OCI-LY3 (cell line): ENCODE measurements around the gene KCNQ1.

Source experiments
- H2AFZ ChIP-seq: fragments of 200-600, 300-600 bp; shearing (Covaris generic); 2 replicates; pipeline ENCODE4 v1.6.0; 2014; ENCODE audit warnings: antibody characterized with exemption, low read depth, low read length
- H3K27ac ChIP-seq: fragments of 200-600, 300-600 bp; sonication (generic); 2 replicates; pipeline ENCODE4 v1.5.1; 2014; ENCODE audit warnings: mild to moderate bottlenecking, low read length, moderate library complexity, mixed read lengths
- H3K27me3 ChIP-seq: fragments of 200-600, 300-600 bp; sonication (generic); 2 replicates; pipeline ENCODE4 v1.6.1; 2014; ENCODE audit warnings: low read depth, low read length, mixed read lengths
- H3K36me3 ChIP-seq: fragments of 200-600, 300-600 bp; sonication (generic); replicated peaks from 2 replicates; pipeline ENCODE3; 2014; ENCODE audit warnings: low read depth, low read length, mixed read lengths
- H3K4me1 ChIP-seq: fragments of 300-600, 200-600 bp; sonication (generic); 2 replicates; pipeline ENCODE4 v1.6.1; 2014; ENCODE audit warnings: low read length, mixed read lengths
- H3K4me2 ChIP-seq: fragments of 200-600, 300-600 bp; sonication (generic); 2 replicates; pipeline ENCODE4 v1.6.1; 2014; ENCODE audit warnings: low read length, mixed read lengths
- H3K4me3 ChIP-seq: fragments of 300-600, 200-600 bp; sonication (generic); 2 replicates; pipeline ENCODE4 v1.5.1; 2014; ENCODE audit warnings: antibody characterized with exemption, mild to moderate bottlenecking, low read length, moderate library complexity
- H3K79me2 ChIP-seq: fragments of 300-600, 200-600 bp; shearing (Covaris generic); 2 replicates; pipeline ENCODE4 v1.6.1; 2014; ENCODE audit warnings: mild to moderate bottlenecking, low read length, mixed read lengths
- H3K9ac ChIP-seq: fragments of 300-600, 200-600 bp; shearing (Covaris generic); 2 replicates; pipeline ENCODE4 v1.6.0; 2014; ENCODE audit warnings: mild to moderate bottlenecking, low read length, moderate library complexity
- H3K9me3 ChIP-seq: fragments of 200-600, 300-600 bp; shearing (Covaris generic); 2 replicates; pipeline ENCODE4 v1.6.1; 2014; ENCODE audit warnings: low read length, mixed read lengths; ENCODE audit not compliant: insufficient read depth
- H4K20me1 ChIP-seq: fragments of 200-600, 300-600 bp; sonication (generic); 2 replicates; pipeline ENCODE4 v1.6.1; 2016; ENCODE audit warnings: low read length, mixed read lengths; ENCODE audit not compliant: insufficient read depth
- EZH2phosphoT487 ChIP-seq: fragments of 200-600 bp; shearing (Covaris generic); IDR thresholded peaks from 2 replicates; pipeline ENCODE4 v1.6.1; 2018; ENCODE audit warnings: antibody characterized with exemption, mixed run types, low read depth
- TF ChIP-seq, protein P1 (sequence below): fragments of 200-600, 300-600 bp; sonication (generic); IDR thresholded peaks from 2 replicates; pipeline ENCODE4 v1.5.1; 2014; ENCODE audit warnings: antibody characterized with exemption, low read length, low read depth

Gene KCNQ1

DNA sequence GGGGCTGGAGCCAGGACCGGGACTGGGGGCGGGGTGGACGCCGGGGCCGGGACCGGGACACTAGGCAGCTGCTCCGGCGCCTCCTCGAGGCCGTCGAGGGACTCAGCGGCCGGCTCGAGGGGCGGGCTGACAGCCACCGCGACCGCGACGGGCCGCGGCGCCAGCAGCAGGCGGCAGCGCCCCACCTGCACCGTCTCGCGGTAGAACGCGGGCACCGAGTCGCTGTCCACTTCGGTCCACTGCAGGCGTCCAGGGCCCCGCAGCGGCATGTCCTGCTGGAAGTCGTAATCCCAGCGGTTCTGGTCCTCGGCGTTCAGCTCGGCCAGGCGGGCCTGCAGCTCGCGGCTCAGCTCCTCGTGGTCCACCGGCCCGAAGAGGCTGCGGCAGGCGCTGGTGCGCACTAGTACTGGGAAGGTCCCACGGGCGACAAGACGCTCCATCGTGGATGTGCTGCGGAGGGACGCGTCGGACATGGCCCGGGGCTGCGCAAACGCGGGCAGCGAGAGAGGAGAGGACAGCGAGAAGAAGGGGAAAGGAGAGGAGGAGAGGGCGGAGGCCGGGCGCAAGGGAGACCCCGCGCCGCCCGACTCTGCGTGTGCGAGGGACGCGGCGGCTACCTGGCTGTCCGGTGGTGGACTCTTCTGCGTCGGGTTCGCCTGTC, 440.3 kb downstream of the KCNQ1 start:
- Histone ChIP-seq H4K20me1 (no peaks in the 10 kb centered on the region), H3K9me3 (no peaks in the 10 kb centered on the region), H3K4me1 (peaks cover 3% of the 10 kb centered on the region), H3K4me3 (no peak overlapping the region), H3K9ac (no peak overlapping the region), H3K36me3 (no peaks in the 10 kb centered on the region), H3K4me2 (no peak overlapping the region), H3K79me2 (no peaks in the 10 kb centered on the region), H2AFZ (no peak overlapping the region), H3K27ac (no peak overlapping the region), H3K27me3 (no peaks in the 10 kb centered on the region)
- TF ChIP-seq, protein P1, sequence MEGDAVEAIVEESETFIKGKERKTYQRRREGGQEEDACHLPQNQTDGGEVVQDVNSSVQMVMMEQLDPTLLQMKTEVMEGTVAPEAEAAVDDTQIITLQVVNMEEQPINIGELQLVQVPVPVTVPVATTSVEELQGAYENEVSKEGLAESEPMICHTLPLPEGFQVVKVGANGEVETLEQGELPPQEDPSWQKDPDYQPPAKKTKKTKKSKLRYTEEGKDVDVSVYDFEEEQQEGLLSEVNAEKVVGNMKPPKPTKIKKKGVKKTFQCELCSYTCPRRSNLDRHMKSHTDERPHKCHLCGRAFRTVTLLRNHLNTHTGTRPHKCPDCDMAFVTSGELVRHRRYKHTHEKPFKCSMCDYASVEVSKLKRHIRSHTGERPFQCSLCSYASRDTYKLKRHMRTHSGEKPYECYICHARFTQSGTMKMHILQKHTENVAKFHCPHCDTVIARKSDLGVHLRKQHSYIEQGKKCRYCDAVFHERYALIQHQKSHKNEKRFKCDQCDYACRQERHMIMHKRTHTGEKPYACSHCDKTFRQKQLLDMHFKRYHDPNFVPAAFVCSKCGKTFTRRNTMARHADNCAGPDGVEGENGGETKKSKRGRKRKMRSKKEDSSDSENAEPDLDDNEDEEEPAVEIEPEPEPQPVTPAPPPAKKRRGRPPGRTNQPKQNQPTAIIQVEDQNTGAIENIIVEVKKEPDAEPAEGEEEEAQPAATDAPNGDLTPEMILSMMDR, result no peak
- TF ChIP-seq EZH2phosphoT487, result no peak

DNA sequence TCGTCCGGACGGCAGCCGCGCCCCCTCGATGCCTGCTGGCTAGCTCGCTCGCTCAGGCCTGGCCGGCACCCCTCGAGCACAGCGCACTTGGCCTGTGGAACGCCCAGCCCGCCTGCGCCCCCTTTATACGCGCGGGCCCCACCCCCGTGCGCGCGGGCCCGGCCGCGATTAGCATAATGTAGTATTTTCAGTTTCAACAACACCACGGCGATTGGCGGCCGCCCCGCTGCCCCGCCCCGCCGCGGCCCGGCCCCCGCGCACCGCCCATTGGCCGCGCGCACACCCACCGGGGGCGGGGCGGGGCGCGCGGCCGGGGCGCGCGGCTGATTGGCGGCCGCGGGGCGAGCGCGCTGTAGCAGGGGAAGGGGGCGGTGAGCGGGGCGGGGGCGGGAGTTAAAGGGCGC, 440.9 kb downstream of the KCNQ1 start, which contains the start of gene CDKN1C:
TSS of gene CDKN1C (minus strand) at position 98 of the 404 bp plus-strand sequence. CDS start 319 bp downstream, outside the sequence.
- no peak within 1 kb of the TSS for H3K4me2 ChIP-seq
- no peaks in the 10 kb centered on the region for H3K36me3 ChIP-seq
- H2AFZ ChIP-seq, result no peak within 1 kb of the TSS
- H3K79me2 ChIP-seq, result no peaks in the 10 kb centered on the region
- no peaks in the 10 kb centered on the region for H4K20me1 ChIP-seq
- no peaks in the 10 kb centered on the region for H3K27me3 ChIP-seq
- H3K9me3 ChIP-seq, result no peaks in the 10 kb centered on the region
- no peak within 1 kb of the TSS for H3K4me3 ChIP-seq
- H3K27ac ChIP-seq, result no peak within 1 kb of the TSS
- no peak within 1 kb of the TSS for H3K9ac ChIP-seq
- peaks cover 8% of the 10 kb centered on the region for H3K4me1 ChIP-seq
- TF ChIP-seq, protein P1, result no peak
- no peak for TF ChIP-seq EZH2phosphoT487

DNA sequence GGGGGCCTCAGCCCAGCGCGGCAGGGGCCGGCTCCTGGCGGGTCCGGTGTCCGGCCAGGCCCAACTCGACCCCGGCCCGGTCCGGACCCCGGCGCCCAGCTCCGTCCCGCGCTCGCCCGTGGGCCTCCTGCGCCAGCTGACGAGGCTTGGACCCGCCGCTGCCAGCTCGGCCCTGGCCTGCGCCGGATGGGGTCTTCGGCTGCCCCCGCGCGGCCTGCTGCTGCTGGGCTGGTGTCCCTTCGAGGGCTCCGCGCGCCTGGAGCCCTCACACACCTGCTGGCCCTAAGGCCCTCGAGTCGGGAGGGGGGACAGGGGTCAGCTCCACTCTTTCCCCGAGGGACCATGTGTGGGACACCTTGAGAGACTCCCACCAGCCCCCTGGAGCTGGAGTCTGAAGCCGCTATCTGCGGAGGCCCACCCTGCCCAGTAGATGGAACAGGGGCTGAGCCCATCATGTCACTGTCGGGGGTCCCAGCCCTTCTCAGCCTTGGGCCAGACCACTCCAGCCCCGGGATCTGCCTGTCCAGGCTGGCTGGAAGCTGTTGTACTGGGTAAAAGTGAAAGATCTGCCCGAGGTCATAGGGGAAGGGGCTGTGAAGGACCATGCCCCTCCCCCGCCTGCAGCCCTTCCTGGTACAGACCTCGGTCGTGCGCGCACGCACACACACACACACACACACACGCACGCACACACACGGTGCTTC, 441.5 kb downstream of the KCNQ1 start:
- Histone ChIP-seq H3K4me1 (peaks cover 14% of the 10 kb centered on the region), H3K27ac (no peak overlapping the region), H3K4me2 (no peak overlapping the region), H4K20me1 (no peaks in the 10 kb centered on the region), H3K9ac (no peak overlapping the region), H3K4me3 (no peak overlapping the region), H3K27me3 (no peaks in the 10 kb centered on the region), H3K36me3 (no peaks in the 10 kb centered on the region), H2AFZ (no peak overlapping the region), H3K9me3 (no peaks in the 10 kb centered on the region), H3K79me2 (no peaks in the 10 kb centered on the region)
- TF ChIP-seq, protein P1, result no peak
- TF ChIP-seq EZH2phosphoT487, result no peak

DNA sequence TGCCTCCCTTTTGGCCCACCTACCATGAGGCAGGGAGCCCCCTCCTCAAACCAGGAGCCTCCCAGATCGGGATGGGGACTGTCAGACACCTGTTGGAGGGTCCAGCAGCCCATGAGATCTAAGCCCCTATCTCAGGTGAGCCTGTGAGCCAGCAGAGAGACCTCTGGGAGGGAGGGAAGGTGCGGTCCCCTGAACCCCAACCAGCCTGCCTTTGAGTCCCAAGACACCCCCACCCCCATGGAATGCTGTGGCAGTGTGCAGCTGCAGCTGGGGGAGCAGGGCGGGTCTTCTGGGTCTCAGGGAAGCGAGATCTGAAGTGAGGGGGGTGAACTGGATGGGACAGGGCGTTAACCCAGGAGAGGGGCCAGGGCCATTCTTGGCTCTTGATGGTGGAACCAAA, 442.1 kb downstream of the KCNQ1 start:
- Histone ChIP-seq H3K9me3 (no peaks in the 10 kb centered on the region), H3K79me2 (no peaks in the 10 kb centered on the region), H3K27me3 (no peaks in the 10 kb centered on the region), H4K20me1 (no peaks in the 10 kb centered on the region), H3K9ac (no peak overlapping the region), H3K4me3 (no peak overlapping the region), H2AFZ (no peak overlapping the region), H3K4me2 (no peak overlapping the region), H3K27ac (no peak overlapping the region), H3K4me1 (peaks cover 20% of the 10 kb centered on the region), H3K36me3 (no peaks in the 10 kb centered on the region)
- TF ChIP-seq, protein P1, result no peak
- no peak for TF ChIP-seq EZH2phosphoT487
